GM18867 (cell line): ENCODE data around the gene SRD5A3.

Source experiments
- ATAC-seq: cut with Tn5 transposase; IDR thresholded peaks from one replicate; pipeline ENCODE4 v1.9.1; 2021; ENCODE audit warnings: mild to moderate bottlenecking, moderate library complexity; ENCODE audit not compliant: unreplicated experiment

SRD5A3 gene

GRCh38 chr4:55372259-55372658, 26.2 kb downstream of the SRD5A3 start:
- no peak for ATAC-seq

DNA sequence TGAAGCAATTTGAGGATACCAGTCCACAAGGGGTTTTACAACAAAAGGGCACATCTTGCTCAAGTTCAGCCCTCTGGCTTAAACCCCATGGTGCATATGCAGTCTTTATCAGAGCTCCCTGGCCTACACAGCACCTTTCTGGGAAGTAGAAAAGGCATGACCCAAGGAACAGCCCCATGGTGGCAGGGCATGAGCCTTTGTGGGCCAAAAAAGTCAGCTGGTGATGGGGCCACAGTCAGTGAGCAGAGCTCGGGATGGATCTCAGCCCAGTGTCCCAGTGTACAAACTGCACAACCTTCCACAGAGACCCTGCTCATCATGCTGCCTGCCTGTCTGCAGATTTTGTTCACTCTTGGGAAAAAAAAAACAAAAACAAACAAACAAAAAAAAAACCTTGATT, 27.4 kb downstream of the SRD5A3 start:
- ATAC-seq = no peak

- no peak for ATAC-seq
Observed at GRCh38 chr4:55376698-55377097, 30.7 kb downstream of the SRD5A3 start.

GRCh38 chr4:55378617-55379467, 32.8 kb downstream of the SRD5A3 start:
- no peak for ATAC-seq

GRCh38 chr4:55380576-55380975, 34.5 kb downstream of the SRD5A3 start:
- ATAC-seq = no peak

GRCh38 chr4:55381502-55381901, 35.5 kb downstream of the SRD5A3 start:
- ATAC-seq = no peak

GRCh38 chr4:55382488-55383003, 36.5 kb downstream of the SRD5A3 start:
- ATAC-seq = no peak

- ATAC-seq = no peak
Observed at GRCh38 chr4:55385201-55385649, 39.2 kb downstream of the SRD5A3 start.

GRCh38 chr4:55386073-55386472, 40.0 kb downstream of the SRD5A3 start:
- peak; percentile 79 for ATAC-seq

GRCh38 chr4:55386840-55387239, 40.8 kb downstream of the SRD5A3 start:
- ATAC-seq = no peak

DNA sequence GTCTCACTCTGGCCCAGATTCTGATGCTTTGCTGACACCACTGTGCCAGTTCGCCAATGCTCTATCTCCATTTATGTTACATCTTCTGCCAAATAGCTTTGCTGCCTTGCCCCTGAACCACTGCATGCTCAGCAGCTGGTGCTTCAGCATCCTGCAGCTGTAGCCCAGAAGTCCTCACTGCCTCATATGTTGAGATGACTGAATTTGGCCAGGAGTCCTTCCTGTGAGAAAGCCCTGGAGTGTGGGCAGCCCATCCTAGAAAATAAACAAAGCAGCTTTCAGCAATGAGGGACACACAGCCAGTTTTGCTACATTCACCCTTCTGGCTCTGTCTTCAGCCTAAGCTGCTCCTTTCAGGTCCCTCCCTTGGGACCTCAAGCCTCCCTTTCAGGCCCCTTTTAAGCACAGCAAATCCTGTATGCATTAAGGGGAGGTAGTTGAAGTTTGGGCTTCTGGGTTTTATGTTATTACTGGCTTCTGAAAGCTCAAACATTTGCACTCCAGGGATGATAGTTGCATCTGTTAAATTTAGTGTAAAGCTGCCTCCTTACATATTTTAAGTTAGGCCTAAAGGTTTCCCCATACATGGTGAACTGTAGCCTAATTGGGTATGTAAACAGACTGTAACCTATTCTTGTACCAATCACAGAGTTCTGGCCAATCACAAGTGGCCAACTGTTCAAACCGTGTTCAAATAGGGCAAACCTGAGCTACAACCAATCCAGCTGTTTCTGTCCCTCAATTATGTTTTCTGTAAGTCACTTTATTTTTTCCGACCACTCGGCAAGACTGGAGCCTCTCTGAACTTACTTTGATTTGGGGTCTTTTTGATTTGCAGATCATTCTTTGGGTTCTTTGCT, 47.6 kb downstream of the SRD5A3 start:
- no peak for ATAC-seq

- peak; percentile 0 for ATAC-seq
Observed at GRCh38 chr4:55395218-55395528, 49.1 kb downstream of the SRD5A3 start.

DNA sequence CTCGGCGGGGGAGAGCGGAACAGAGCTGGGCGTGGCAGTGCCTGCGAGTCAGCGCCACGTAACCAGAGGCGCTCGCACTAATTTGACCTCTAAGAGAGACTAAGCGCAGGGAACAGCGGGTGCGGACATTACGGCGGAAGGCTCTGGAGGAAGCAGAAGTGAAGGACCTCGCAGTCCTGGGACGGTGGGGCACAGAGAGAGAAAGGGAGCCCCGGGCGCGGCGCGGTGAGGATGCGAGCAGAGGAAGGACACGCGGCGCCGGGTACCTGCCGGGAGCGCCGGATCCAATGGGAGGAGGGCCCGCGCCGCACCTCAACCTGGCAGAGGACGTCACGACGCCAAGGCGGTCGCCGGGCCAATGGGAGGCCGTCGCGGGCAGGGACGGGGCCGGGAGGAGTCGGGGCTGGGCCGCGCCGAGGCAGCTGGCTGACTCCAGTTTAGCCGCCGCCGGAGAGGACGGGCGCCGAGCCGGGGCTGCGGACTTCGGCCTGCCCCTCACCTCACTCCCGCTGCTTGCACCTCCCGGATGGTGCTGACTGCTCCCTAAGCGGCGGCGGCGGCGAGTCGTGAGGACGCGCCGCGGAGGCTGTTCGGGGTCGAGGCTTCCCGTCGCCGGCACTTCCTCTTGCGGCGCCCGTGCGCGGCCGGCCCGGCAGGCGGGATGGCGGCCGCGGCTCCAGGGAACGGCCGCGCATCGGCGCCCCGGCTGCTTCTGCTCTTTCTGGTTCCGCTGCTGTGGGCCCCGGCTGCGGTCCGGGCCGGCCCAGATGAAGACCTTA, 49.7 kb downstream of the SRD5A3 start, which contains the start of gene TMEM165:
Gene TMEM165 (plus strand): TSS at position 429 of the 779 bp plus-strand sequence. CDS start 233 bp downstream, at position 662.
- ATAC-seq = peak; percentile 94

GRCh38 chr4:55396308-55397125, 50.5 kb downstream of the SRD5A3 start:
- ATAC-seq = peak; percentile 26

GRCh38 chr4:55397126-55397436, 51.0 kb downstream of the SRD5A3 start:
- ATAC-seq = no peak

DNA sequence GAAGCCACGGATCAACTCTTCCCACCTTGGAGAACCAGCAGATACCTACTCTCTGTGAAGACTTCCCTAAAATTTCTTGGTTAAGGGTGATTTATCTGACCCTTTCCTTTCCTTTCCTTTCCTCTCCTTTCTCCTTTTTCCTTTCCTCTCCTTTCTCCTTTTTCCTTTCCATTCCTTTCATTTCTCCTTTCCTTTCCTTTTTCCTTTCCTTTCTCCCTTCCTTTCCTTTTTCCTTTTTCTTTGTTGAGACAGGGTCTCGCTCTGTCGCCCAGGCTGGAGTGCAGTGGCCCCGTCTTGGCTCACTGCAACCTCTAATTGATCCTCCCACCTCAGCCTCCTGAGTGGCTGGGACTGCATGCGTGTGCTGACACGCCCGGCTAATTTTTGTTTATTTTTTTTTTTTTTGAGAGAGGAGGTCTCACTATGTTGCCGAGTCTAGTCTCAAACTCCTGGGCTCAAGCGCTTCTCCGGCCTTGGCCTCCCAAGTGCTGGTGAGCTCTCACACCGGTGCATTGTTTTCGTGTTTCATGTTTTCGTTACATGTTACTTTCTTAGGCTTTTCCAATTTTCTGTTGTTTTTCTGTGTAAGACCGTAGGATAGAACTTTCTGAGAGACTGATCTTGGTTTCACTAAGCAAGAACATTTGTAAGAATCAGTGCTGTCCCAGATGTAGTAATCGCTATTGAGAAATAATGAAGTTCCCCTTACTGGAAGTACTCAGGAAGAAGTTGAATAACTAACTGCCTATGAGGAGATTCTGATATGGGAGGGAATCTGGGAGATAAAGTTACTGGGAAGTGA, 51.7 kb downstream of the SRD5A3 start:
- no peak for ATAC-seq

DNA sequence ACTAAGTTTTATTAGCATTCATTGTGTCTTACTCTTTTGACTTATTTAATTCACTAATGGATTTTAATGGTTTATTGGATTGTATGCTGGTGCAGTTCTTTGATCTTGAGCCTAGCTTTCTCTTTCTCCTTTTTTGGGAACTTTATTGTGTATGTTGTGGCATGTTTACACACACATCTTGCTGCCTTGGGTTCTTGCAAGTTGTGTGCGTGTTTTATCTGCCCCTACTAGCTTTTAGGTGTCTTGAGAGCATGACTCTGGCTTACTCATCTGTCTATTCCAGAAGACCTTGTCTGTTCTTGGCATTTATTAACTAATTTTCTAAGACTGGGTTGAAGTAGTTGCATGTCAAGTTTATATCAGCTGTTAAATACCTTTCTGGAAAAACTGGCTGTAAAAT, 52.4 kb downstream of the SRD5A3 start:
- ATAC-seq = no peak

DNA sequence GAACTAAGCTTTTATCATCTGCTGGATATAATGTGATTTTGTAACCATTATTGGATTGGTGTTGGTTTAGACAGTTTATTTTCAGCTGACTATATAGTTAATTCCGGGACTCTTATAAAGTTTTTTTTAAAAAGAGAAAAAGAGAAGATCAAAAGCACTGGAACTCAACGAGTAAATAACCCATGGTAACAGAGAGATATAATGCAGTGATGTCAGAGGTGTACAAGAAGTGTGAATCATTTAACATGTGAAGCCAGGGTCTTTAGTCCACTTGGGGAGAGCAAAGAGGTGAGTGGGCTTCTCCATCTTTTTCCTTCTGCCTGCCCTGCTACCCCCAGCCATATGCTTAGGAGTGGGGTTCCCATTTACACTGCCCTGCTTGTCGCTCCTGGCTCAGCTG, 52.9 kb downstream of the SRD5A3 start:
- no peak for ATAC-seq

DNA sequence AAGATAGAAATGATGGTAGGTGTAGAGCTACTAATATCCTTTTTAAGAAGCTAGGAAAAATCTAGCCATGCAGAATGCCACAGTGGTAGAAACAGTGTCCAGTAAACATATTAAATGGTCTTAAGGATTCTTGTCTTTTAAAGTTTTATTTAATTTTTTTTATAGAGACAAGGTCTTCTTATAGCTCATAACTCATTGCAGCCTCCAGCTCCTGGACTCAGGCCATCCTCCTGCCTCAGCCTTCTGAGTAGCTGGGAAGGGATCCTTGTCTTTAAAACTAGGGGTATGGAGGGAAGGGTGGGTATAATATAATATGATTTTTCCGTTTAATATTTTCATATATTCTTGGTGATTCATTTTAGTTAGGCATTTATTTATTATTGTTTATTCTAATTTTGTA, 53.5 kb downstream of the SRD5A3 start:
- ATAC-seq = no peak
